ENCODE results near the gene ESYT3. TPM values are rescaled to one million over a fixed set of nuclear protein-coding genes. Genes with fewer than 3 reads are reported as not detected.

ESYT3 gene
- total and polyA plus RNA-seq, 2 donors: 0.09 to 0.27 TPM

DNA sequence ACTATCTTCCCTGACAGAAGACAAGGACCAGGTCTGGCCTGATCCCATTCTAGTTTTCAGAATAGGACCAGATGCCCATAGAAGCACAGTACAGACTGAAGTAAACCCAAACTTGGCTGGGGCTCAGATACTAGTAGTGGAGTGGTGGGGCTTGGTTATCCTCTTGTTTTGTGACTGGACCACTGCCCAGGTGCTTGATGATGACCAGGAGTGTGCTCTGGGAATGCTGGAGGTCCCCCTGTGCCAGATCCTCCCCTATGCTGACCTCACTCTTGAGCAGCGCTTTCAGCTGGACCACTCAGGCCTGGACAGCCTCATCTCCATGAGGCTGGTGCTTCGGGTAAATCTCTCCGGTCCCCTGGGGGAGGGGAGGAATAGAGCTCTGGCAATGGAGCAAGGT lies 36.3 kb downstream of the ESYT3 start:
- Histone ChIP-seq H3K4me3 (ENCODE audit: low read length in 2 of 2) (no peak overlapping the region), H3K9me3 (ENCODE audit: control insufficient read depth in 2 of 2, insufficient read depth in 1 of 2, low read length in 1 of 2) (no peaks in the 10 kb centered on the region), H3K36me3 (ENCODE audit: control insufficient read depth in 2 of 2, insufficient read depth in 2 of 2, low read length in 1 of 2) (no peaks in the 10 kb centered on the region), H3K27me3 (ENCODE audit: control insufficient read depth in 2 of 2, insufficient read depth in 1 of 2, low read length in 1 of 2) (no peaks in the 10 kb centered on the region), H3K27ac (ENCODE audit: low read depth in 1 of 2, low read length in 1 of 2) (no peak overlapping the region), H3K4me1 (ENCODE audit: control insufficient read depth in 2 of 2, insufficient read depth in 2 of 2, low read length in 2 of 2) (no peaks in the 10 kb centered on the region)
- no peak for DNase-seq (ENCODE audit: low read depth in 6 of 9, low spot score in 9 of 9)
- 96% methylated on average over 3 of the region's 3 CpGs for WGBS

DNA sequence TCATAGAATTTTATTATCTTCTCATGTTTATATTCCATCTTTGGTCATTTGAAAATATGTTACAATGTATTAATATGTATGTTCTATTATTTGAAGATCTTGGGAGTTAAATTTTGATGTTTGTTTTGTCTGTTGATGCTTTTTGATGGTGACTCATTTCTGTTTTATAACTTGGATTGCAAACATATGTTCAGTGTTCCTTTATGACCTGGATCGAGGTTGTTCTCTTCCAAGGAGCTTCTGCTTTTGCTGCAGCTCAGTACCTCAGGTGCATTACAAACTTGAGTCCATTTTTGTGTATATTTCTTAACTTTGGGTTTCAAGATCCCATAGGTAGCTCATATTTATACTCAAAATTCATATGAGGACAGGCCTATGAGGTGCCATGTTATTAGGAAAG lies 37.1 kb downstream of the ESYT3 start:
- no peak overlapping the region for H3K4me3 ChIP-seq (ENCODE audit: low read length in 2 of 2)
- H3K4me1 ChIP-seq (ENCODE audit: control insufficient read depth in 2 of 2, insufficient read depth in 2 of 2, low read length in 2 of 2): no peaks in the 10 kb centered on the region
- no peaks in the 10 kb centered on the region for H3K27me3 ChIP-seq (ENCODE audit: control insufficient read depth in 2 of 2, insufficient read depth in 1 of 2, low read length in 1 of 2)
- H3K9me3 ChIP-seq (ENCODE audit: control insufficient read depth in 2 of 2, insufficient read depth in 1 of 2, low read length in 1 of 2): no peaks in the 10 kb centered on the region
- no peaks in the 10 kb centered on the region for H3K36me3 ChIP-seq (ENCODE audit: control insufficient read depth in 2 of 2, insufficient read depth in 2 of 2, low read length in 1 of 2)
- DNase-seq (ENCODE audit: low read depth in 6 of 9, low spot score in 9 of 9): no peak
- 100% methylated on average over 1 of the region's 1 CpG for WGBS
- no peak overlapping the region for H3K27ac ChIP-seq (ENCODE audit: low read depth in 1 of 2, low read length in 1 of 2)

DNA sequence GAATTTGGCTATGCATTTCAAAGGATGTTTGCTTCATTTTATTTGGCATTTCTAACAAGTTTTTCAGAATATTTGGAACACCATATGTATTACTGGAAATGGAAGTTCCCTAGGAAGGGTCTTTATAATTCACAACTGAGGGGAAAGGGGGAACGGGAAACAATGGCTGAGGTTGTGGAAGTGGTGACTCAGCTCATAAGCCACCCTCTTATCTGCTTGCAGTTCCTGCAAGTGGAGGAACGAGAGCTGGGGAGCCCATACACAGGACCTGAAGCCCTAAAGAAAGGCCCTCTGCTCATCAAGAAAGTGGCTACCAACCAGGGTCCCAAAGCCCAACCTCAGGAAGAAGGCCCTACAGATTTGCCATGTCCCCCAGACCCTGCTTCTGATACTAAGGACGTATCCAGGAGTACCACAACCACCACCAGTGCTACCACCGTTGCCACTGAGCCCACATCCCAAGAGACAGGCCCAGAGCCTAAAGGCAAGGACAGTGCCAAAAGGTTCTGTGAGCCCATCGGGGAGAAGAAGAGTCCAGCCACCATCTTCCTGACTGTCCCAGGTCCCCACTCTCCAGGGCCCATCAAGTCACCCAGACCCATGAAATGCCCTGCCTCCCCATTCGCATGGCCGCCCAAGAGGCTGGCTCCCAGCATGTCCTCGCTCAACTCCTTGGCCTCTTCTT lies 37.9 kb downstream of the ESYT3 start:
- DNase-seq (ENCODE audit: low read depth in 6 of 9, low spot score in 9 of 9): no peak
- no peak overlapping the region for H3K27ac ChIP-seq (ENCODE audit: low read depth in 1 of 2, low read length in 1 of 2)
- 95% methylated on average over 8 of the region's 8 CpGs for WGBS
- H3K36me3 ChIP-seq (ENCODE audit: control insufficient read depth in 2 of 2, insufficient read depth in 2 of 2, low read length in 1 of 2): no peaks in the 10 kb centered on the region
- H3K4me3 ChIP-seq (ENCODE audit: low read length in 2 of 2): no peak overlapping the region
- H3K27me3 ChIP-seq (ENCODE audit: control insufficient read depth in 2 of 2, insufficient read depth in 1 of 2, low read length in 1 of 2): no peaks in the 10 kb centered on the region
- H3K4me1 ChIP-seq (ENCODE audit: control insufficient read depth in 2 of 2, insufficient read depth in 2 of 2, low read length in 2 of 2): no peaks in the 10 kb centered on the region
- no peaks in the 10 kb centered on the region for H3K9me3 ChIP-seq (ENCODE audit: control insufficient read depth in 2 of 2, insufficient read depth in 1 of 2, low read length in 1 of 2)

DNA sequence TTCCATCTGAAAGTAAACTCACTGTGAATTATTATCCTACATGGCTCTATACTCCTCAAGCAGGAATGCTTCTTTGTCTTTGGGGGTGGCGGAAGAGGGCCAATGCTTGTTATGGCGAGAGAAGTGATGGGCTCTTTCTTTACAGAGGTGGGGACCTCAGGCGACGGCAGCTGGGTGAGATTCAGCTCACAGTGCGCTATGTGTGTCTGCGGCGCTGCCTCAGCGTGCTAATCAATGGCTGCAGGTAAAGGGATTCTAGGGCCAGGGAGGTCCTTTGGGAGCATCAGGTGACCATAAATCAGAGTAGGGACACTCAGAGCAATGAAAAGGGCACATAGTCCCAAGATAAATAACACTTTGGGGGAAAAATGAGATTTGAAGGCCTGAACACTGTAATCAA lies 39.0 kb downstream of the ESYT3 start:
- H3K4me1 ChIP-seq (ENCODE audit: control insufficient read depth in 2 of 2, insufficient read depth in 2 of 2, low read length in 2 of 2): no peaks in the 10 kb centered on the region
- no peak overlapping the region for H3K27ac ChIP-seq (ENCODE audit: low read depth in 1 of 2, low read length in 1 of 2)
- over 99% methylated on average over 8 of the region's 8 CpGs for WGBS

DNA sequence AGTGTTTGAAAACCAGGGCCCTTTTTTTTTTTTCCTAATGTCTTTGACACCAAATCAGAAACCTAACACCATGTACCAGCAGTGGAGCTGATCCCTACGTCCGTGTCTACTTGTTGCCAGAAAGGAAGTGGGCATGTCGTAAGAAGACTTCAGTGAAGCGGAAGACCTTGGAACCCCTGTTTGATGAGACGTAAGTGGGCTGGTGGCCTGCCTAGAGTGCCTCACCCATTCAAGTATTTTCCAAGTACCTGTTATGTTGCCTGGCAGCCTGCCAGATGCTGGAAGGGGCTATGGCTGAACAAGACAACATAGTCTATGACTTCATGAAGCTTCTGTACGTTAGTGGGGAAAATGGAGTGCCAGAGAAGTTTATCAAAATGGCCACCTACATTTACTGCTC lies 39.7 kb downstream of the ESYT3 start:
- H3K9me3 ChIP-seq (ENCODE audit: control insufficient read depth in 2 of 2, insufficient read depth in 1 of 2, low read length in 1 of 2): no peaks in the 10 kb centered on the region
- no peak overlapping the region for H3K27ac ChIP-seq (ENCODE audit: low read depth in 1 of 2, low read length in 1 of 2)
- H3K36me3 ChIP-seq (ENCODE audit: control insufficient read depth in 2 of 2, insufficient read depth in 2 of 2, low read length in 1 of 2): no peaks in the 10 kb centered on the region
- no peak for DNase-seq (ENCODE audit: low read depth in 6 of 9, low spot score in 9 of 9)
- WGBS: 93% methylated on average over 6 of the region's 6 CpGs
- H3K4me1 ChIP-seq (ENCODE audit: control insufficient read depth in 2 of 2, insufficient read depth in 2 of 2, low read length in 2 of 2): no peaks in the 10 kb centered on the region
- H3K4me3 ChIP-seq (ENCODE audit: low read length in 2 of 2): no peak overlapping the region
- no peaks in the 10 kb centered on the region for H3K27me3 ChIP-seq (ENCODE audit: control insufficient read depth in 2 of 2, insufficient read depth in 1 of 2, low read length in 1 of 2)

More for the DNA sequence above, 39.0 kb downstream of the ESYT3 start:
- no peak overlapping the region for H3K4me3 ChIP-seq (ENCODE audit: low read length in 2 of 2)
- H3K9me3 ChIP-seq (ENCODE audit: control insufficient read depth in 2 of 2, insufficient read depth in 1 of 2, low read length in 1 of 2): no peaks in the 10 kb centered on the region
- no peak for DNase-seq (ENCODE audit: low read depth in 6 of 9, low spot score in 9 of 9)
- H3K36me3 ChIP-seq (ENCODE audit: control insufficient read depth in 2 of 2, insufficient read depth in 2 of 2, low read length in 1 of 2): no peaks in the 10 kb centered on the region
- no peaks in the 10 kb centered on the region for H3K27me3 ChIP-seq (ENCODE audit: control insufficient read depth in 2 of 2, insufficient read depth in 1 of 2, low read length in 1 of 2)

DNA sequence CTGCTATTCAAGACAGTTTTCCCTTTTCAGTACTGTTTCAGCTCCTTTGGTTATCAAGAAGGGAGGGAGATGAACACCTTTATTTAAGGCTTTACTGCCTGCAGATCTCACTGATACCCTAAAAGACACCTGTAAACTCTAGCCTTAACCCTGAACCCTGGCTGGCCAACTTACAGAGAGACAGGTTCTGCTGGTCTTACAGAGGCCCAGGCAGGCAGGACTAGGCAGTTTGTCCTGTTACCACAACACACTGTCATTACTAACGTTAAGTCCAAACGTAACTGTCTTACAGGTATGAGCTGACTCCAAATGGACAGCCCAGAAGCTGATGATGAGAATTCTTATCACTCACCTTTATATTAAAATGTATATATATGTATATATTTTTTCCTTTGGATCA lies 42.1 kb downstream of the ESYT3 start:
- DNase-seq (ENCODE audit: low read depth in 6 of 9, low spot score in 9 of 9): no peak
- Histone ChIP-seq H3K4me1 (ENCODE audit: control insufficient read depth in 2 of 2, insufficient read depth in 2 of 2, low read length in 2 of 2) (peaks cover 0 to 2% of the 10 kb centered on the region in 2 donors), H3K9me3 (ENCODE audit: control insufficient read depth in 2 of 2, insufficient read depth in 1 of 2, low read length in 1 of 2) (no peaks in the 10 kb centered on the region), H3K27me3 (ENCODE audit: control insufficient read depth in 2 of 2, insufficient read depth in 1 of 2, low read length in 1 of 2) (no peaks in the 10 kb centered on the region), H3K4me3 (ENCODE audit: low read length in 2 of 2) (no peak overlapping the region), H3K36me3 (ENCODE audit: control insufficient read depth in 2 of 2, insufficient read depth in 2 of 2, low read length in 1 of 2) (no peaks in the 10 kb centered on the region), H3K27ac (ENCODE audit: low read depth in 1 of 2, low read length in 1 of 2) (no peak overlapping the region)
- 98% methylated on average over 2 of the region's 2 CpGs for WGBS

DNA sequence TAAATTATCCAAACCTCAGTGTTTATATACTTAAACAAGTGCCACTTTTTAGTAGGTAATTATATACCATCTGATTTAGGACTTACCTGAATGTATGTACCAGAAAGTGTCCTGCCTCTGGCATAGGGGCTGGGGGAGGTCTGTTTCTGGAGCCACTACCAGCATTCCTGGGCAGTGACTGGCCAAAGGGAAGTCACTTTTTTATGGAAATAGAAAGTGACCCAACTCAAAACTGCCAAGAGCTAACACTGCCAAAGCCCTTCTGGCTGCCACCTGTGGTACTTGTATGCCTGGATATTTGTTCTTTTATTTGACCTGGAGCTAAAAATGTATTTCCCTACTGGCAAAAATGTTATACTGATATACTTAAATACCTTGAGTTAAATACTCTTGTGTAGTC lies 42.7 kb downstream of the ESYT3 start:
- no peaks in the 10 kb centered on the region for H3K27me3 ChIP-seq (ENCODE audit: control insufficient read depth in 2 of 2, insufficient read depth in 1 of 2, low read length in 1 of 2)
- peaks cover 0 to 2% of the 10 kb centered on the region in 2 donors for H3K4me1 ChIP-seq (ENCODE audit: control insufficient read depth in 2 of 2, insufficient read depth in 2 of 2, low read length in 2 of 2)
- no peaks in the 10 kb centered on the region for H3K9me3 ChIP-seq (ENCODE audit: control insufficient read depth in 2 of 2, insufficient read depth in 1 of 2, low read length in 1 of 2)
- no peak for DNase-seq (ENCODE audit: low read depth in 6 of 9, low spot score in 9 of 9)
- H3K36me3 ChIP-seq (ENCODE audit: control insufficient read depth in 2 of 2, insufficient read depth in 2 of 2, low read length in 1 of 2): no peaks in the 10 kb centered on the region
- no peak overlapping the region for H3K4me3 ChIP-seq (ENCODE audit: low read length in 2 of 2)
- no peak overlapping the region for H3K27ac ChIP-seq (ENCODE audit: low read depth in 1 of 2, low read length in 1 of 2)

DNA sequence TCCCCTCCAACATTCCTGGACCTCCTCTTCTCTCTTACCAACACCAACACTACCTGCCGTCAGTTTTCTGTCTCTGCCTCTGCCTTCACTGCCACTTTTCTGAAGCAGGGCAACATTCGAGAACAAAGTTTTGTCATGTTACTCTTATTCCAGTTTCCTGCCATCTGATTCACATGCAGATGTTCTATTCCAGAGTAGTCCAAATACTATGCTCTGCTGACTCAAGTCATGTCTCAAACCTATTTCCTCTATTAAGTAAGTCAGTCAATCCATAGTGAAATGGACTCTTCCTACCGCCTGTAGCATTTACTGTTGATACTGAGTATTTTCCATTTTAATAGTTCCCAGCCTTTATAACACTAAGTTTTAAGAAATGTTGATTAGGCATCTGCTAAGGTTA lies 43.4 kb downstream of the ESYT3 start:
- no peak for DNase-seq (ENCODE audit: low read depth in 6 of 9, low spot score in 9 of 9)
- H3K27me3 ChIP-seq (ENCODE audit: control insufficient read depth in 2 of 2, insufficient read depth in 1 of 2, low read length in 1 of 2): no peaks in the 10 kb centered on the region
- no peak overlapping the region for H3K27ac ChIP-seq (ENCODE audit: low read depth in 1 of 2, low read length in 1 of 2)
- WGBS: 98% methylated on average over 3 of the region's 3 CpGs
- peaks cover 0 to 2% of the 10 kb centered on the region in 2 donors for H3K4me1 ChIP-seq (ENCODE audit: control insufficient read depth in 2 of 2, insufficient read depth in 2 of 2, low read length in 2 of 2)
- no peaks in the 10 kb centered on the region for H3K9me3 ChIP-seq (ENCODE audit: control insufficient read depth in 2 of 2, insufficient read depth in 1 of 2, low read length in 1 of 2)
- H3K4me3 ChIP-seq (ENCODE audit: low read length in 2 of 2): no peak overlapping the region
- no peaks in the 10 kb centered on the region for H3K36me3 ChIP-seq (ENCODE audit: control insufficient read depth in 2 of 2, insufficient read depth in 2 of 2, low read length in 1 of 2)

DNA sequence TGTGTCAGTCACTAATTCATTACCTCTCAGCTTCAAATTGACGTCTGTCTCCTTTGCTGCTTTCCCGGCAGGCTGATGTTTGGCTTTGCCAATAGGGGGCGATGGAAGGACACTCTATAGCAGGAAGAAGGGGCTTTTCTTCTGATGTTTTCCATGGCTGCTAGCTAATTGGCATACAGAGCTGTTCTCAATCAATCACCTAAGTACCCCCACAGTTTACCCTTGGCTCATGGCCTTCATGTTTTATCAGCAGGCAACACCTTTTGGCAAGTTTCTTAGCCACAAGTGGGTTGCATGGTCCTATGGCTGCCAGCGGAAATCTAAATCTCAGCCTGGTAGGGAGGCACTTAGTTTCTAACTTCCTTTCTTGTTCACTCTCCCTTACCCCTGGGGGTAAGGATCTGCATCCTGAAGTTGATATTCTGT lies 45.0 kb downstream of the ESYT3 start:
- Histone ChIP-seq H3K9me3 (ENCODE audit: control insufficient read depth in 2 of 2, insufficient read depth in 1 of 2, low read length in 1 of 2) (no peaks in the 10 kb centered on the region), H3K36me3 (ENCODE audit: control insufficient read depth in 2 of 2, insufficient read depth in 2 of 2, low read length in 1 of 2) (no peaks in the 10 kb centered on the region), H3K27me3 (ENCODE audit: control insufficient read depth in 2 of 2, insufficient read depth in 1 of 2, low read length in 1 of 2) (no peaks in the 10 kb centered on the region), H3K4me3 (ENCODE audit: low read length in 2 of 2) (no peak overlapping the region), H3K4me1 (ENCODE audit: control insufficient read depth in 2 of 2, insufficient read depth in 2 of 2, low read length in 2 of 2) (peaks cover 0 to 2% of the 10 kb centered on the region in 2 donors), H3K27ac (ENCODE audit: low read depth in 1 of 2, low read length in 1 of 2) (no peak overlapping the region)
- DNase-seq (ENCODE audit: low read depth in 6 of 9, low spot score in 9 of 9): peak; percentile 8 to 73 (median 26)
- 35% methylated on average over 4 of the region's 4 CpGs for WGBS
